MCF 10A (cell line): ENCODE measurements around the gene TARP.
"Not testable (repeated sequence)": the region's sequence is repeated elsewhere in the genome, so short reads cannot be mapped to it uniquely, and the experiment has no call there.

Experiments
- BruUV-seq: library from RNA; stranded (reverse); fragments of 400-500 nt; replicated peaks from 2 replicates; lab custom pipeline; 2021; lab: Mats Ljungman, UMichigan
- CTCF ChIA-PET: fragments of 300-600 bp; sonication (Branson Sonifier 250); formaldehyde crosslinking; extraction: SDS; loops from one replicate; lab custom pipeline; 2021; ENCODE audit warnings: antibody characterized with exemption, inconsistent platforms; lab: Yijun Ruan, JAX
- POLR2A ChIA-PET: fragments of 300-600, 350-650 bp; sonication (Branson Sonifier 250); formaldehyde crosslinking; extraction: SDS; loops from one replicate; lab custom pipeline; 2020; ENCODE audit warnings: antibody characterized with exemption, inconsistent platforms; lab: Yijun Ruan, JAX
- DNase-seq: peaks from one replicate; pipeline ENCODE4 v3.0.0-alpha.2; 2018; ENCODE audit not compliant: unreplicated experiment
- H3K27ac Mint-ChIP-seq: one replicate; pipeline ENCODE4 v1.8.0; 2022; ENCODE audit warnings: mild to moderate bottlenecking, low read depth, mixed read lengths; ENCODE audit not compliant: unreplicated experiment
- H3K27me3 Mint-ChIP-seq: one replicate; pipeline ENCODE4 v1.8.0; 2022; ENCODE audit warnings: mixed read lengths; ENCODE audit not compliant: insufficient read depth, unreplicated experiment
- H3K36me3 Mint-ChIP-seq: one replicate; pipeline ENCODE4 v1.8.0; 2022; ENCODE audit warnings: mild to moderate bottlenecking, moderate library complexity, mixed read lengths; ENCODE audit not compliant: insufficient read depth, unreplicated experiment
- H3K4me1 Mint-ChIP-seq: one replicate; pipeline ENCODE4 v1.8.0; 2022; ENCODE audit warnings: mixed read lengths; ENCODE audit not compliant: insufficient read depth, unreplicated experiment
- H3K4me3 Mint-ChIP-seq: one replicate; pipeline ENCODE4 v1.8.0; 2022; ENCODE audit warnings: mild to moderate bottlenecking, moderate library complexity, mixed read lengths; ENCODE audit not compliant: unreplicated experiment
- H3K9me3 Mint-ChIP-seq: one replicate; pipeline ENCODE4 v1.8.0; 2022; ENCODE audit warnings: mixed read lengths; ENCODE audit not compliant: unreplicated experiment
- intact Hi-C: fragments of 100-400 bp; cut with micrococcal nuclease; formaldehyde crosslinking; loops from 2 replicates; pipeline ENCODE4 v1.14.1; 2022
- TF ChIP-seq, protein P1 (sequence below): fragments of 200-600 bp; IDR thresholded peaks from one replicate; pipeline ENCODE4 v1.8.0; 2022; ENCODE audit warnings: antibody characterized with exemption, mild to moderate bottlenecking; ENCODE audit not compliant: unreplicated experiment

TARP gene

DNA sequence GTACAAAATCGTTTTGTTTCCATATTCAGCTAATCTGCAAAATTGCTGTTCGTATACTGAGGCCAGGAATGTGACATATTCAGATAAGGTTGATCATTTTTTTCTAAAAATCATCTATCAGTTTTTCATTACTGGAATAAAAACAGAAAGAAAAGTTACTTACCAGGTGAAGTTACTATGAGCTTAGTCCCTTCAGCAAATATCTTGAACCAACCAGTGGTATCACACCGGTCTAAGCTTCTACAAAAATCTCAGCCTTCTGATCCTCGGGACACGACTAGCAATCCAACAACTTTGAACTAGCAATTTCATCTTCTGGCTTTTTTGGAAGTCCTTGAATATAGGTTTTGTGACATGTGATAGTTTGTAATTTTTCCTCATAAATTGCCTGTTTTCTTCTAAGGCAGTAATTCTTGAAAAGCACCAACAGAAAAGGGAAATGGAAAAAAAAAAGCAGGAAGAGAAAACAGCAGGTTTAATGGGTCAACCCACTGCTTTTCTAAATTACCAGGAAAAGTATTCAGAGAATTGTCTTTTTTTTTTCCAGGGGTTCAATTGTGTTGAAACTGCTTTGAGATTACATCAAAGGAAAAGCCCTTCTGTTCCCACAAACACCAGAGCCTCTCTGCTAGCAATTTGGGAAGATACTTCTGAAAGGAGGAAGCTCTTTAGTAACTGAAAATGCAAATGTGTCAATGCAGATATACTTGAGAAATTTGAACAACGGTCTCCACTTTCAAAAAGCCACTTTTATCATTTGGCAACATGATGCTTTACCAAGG is 2.9 kb upstream of the TARP start:
- TF ChIP-seq, protein P1, sequence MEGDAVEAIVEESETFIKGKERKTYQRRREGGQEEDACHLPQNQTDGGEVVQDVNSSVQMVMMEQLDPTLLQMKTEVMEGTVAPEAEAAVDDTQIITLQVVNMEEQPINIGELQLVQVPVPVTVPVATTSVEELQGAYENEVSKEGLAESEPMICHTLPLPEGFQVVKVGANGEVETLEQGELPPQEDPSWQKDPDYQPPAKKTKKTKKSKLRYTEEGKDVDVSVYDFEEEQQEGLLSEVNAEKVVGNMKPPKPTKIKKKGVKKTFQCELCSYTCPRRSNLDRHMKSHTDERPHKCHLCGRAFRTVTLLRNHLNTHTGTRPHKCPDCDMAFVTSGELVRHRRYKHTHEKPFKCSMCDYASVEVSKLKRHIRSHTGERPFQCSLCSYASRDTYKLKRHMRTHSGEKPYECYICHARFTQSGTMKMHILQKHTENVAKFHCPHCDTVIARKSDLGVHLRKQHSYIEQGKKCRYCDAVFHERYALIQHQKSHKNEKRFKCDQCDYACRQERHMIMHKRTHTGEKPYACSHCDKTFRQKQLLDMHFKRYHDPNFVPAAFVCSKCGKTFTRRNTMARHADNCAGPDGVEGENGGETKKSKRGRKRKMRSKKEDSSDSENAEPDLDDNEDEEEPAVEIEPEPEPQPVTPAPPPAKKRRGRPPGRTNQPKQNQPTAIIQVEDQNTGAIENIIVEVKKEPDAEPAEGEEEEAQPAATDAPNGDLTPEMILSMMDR: no peak
- intact Hi-C loops: no loop called here
- BruUV-seq: no TSS peak
- peaks cover 78% of the 10 kb centered on the region for H3K27me3 Mint-ChIP-seq
- no peak overlapping the region for H3K27ac Mint-ChIP-seq
- no peaks in the 10 kb centered on the region for H3K9me3 Mint-ChIP-seq
- no peak overlapping the region for H3K4me3 Mint-ChIP-seq
- no peak for DNase-seq
- no peaks in the 10 kb centered on the region for H3K4me1 Mint-ChIP-seq
- ChIA-PET POLR2A (no interaction called here), CTCF (interaction anchor here (1.2 kb wide), 1 partner anchor 375 kb away, joined by 3 read pairs; no protein-coding TSS in a partner anchor)
- H3K36me3 Mint-ChIP-seq: no peaks in the 10 kb centered on the region

DNA sequence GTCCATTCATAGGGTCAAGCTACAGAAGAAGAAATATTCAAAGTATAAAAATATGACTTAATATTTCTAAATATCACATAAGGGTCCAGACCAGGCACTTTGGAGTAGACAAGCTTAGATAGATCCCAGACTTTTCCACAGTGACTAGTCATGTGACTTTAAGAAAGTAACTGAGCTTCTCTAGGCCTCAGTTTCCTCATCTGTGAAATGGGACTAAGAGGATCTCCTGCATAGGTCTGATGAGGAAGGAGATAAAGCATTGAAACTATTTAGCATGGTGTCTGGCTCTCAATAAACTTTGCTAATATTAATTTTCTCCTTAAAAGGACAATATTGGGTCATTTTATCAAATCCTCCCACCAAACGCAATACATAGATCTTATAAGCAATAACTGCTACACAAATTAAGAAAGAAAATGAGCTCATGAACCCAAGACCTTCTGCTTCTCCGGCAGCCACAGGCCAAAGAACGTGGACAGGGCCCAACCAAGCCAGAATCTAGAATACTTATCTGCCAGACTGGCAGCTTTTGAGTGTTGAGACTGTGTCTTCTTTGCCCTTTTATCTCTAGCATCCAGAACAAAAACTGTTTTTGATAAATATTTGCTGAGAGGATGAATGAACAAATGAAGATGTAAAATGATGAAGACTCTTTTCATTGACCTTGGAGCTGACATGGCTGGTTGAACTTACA is 1.6 kb upstream of the TARP start:
- POLR2A ChIA-PET: no interaction called here
- no peaks in the 10 kb centered on the region for H3K4me1 Mint-ChIP-seq
- no TSS peak for BruUV-seq
- TF ChIP-seq, protein P1: no peak
- no peak overlapping the region for H3K27ac Mint-ChIP-seq
- CTCF ChIA-PET: interaction anchor here (0.6 to 1.4 kb wide), 3 partner anchors 61 to 94 kb away, joined by 3 to 7 read pairs (median 3); no protein-coding TSS in a partner anchor
- H3K9me3 Mint-ChIP-seq: no peaks in the 10 kb centered on the region
- peaks cover 66% of the 10 kb centered on the region for H3K27me3 Mint-ChIP-seq
- H3K4me3 Mint-ChIP-seq: no peak overlapping the region
- intact Hi-C loops: no loop called here
- H3K36me3 Mint-ChIP-seq: no peaks in the 10 kb centered on the region
- DNase-seq: no peak

GRCh38 chr7:38274486-38274885 is 1.1 kb upstream of the TARP start:
- no TSS peak for BruUV-seq
- no peak for DNase-seq
- TF ChIP-seq, protein P1: no peak
- ChIA-PET CTCF (interaction anchor here (0.6 to 1.4 kb wide), 3 partner anchors 61 to 95 kb away, joined by 3 to 7 read pairs (median 3); no protein-coding TSS in a partner anchor), POLR2A (no interaction called here)
- H3K36me3 Mint-ChIP-seq: no peaks in the 10 kb centered on the region
- no peak overlapping the region for H3K27ac Mint-ChIP-seq
- no peak overlapping the region for H3K4me3 Mint-ChIP-seq
- no peaks in the 10 kb centered on the region for H3K9me3 Mint-ChIP-seq
- intact Hi-C loops: no loop called here
- H3K4me1 Mint-ChIP-seq: no peaks in the 10 kb centered on the region
- H3K27me3 Mint-ChIP-seq: peaks cover 60% of the 10 kb centered on the region

GRCh38 chr7:38270405-38270804 is 3.0 kb downstream of the TARP start:
- peaks cover 41% of the 10 kb centered on the region for H3K27me3 Mint-ChIP-seq
- intact Hi-C loops: loop anchor here (2.0 kb wide), 1 partner anchor 16 kb away; no protein-coding TSS in a partner anchor
- BruUV-seq, H3K4me1 Mint-ChIP-seq, H3K4me3 Mint-ChIP-seq, H3K9me3 Mint-ChIP-seq, H3K36me3 Mint-ChIP-seq, H3K27ac Mint-ChIP-seq, DNase-seq, CTCF ChIA-PET: not testable (repeated sequence)
- POLR2A ChIA-PET: interaction anchor here (0.6 kb wide), 1 partner anchor 283 kb away, joined by 3 read pairs; no protein-coding TSS in a partner anchor

DNA sequence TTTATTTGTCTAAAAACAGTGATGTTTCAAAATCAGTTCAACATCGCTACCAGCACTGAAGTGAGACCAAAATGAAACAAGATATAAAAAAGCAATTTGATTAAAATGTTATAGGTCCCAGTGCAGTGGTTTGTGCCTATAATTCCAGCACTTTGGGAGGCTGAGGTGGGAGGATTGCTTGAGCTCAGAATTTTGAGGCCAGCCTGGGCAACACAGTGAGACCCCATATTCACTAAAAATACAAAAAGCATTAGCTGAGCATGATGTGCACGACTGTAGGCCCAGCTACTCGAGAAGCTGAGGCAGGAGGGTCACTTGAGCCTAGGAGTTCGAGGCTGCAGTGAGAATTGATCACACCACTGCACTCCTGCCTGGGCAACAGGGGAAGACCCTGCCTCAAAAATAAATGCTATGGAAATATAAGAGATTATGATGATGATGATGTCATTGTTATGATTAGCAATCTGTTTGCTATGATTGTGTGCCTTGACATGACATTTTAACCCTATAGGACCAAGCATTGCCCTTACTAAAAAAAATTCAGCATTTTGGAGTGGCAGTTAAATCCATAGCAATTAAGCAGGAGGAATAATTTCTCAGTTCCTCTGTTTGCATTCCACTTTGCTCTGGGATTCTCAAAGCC is 3.6 kb downstream of the TARP start:
- BruUV-seq, H3K27ac Mint-ChIP-seq, H3K4me3 Mint-ChIP-seq, CTCF ChIA-PET, H3K9me3 Mint-ChIP-seq, H3K36me3 Mint-ChIP-seq, H3K4me1 Mint-ChIP-seq, DNase-seq: not testable (repeated sequence)
- H3K27me3 Mint-ChIP-seq: peaks cover 46% of the 10 kb centered on the region
- POLR2A ChIA-PET: interaction anchor here (0.6 kb wide), 1 partner anchor 283 kb away, joined by 3 read pairs; no protein-coding TSS in a partner anchor
- intact Hi-C loops: loop anchor here (2.0 kb wide), 1 partner anchor 15 kb away; no protein-coding TSS in a partner anchor

DNA sequence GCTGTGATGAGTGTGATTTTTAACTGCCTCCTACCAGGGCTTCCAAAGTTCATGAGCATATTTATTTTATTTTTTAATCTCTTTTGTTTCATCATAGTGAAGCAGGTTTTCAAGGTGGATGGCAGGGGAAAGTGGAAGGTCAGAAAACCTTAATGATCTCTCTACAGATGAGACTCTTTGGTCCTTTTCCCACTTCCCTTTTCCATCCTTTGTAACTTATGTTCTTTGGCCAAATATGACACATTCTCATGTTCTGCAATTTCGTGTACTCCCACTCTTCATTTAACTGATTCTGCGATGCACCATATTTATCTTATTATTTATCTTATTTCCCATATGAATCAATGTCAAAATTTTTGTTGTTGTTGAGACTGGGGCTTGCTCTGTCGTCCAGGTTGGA is 7.5 kb downstream of the TARP start:
- intact Hi-C loops, H3K4me3 Mint-ChIP-seq, POLR2A ChIA-PET, H3K4me1 Mint-ChIP-seq, H3K36me3 Mint-ChIP-seq, BruUV-seq, H3K27ac Mint-ChIP-seq, H3K9me3 Mint-ChIP-seq, CTCF ChIA-PET, DNase-seq: not testable (repeated sequence)
- H3K27me3 Mint-ChIP-seq: peaks cover 66% of the 10 kb centered on the region
